Right renal cortex interstitium (tissue), 3 donors: ENCODE data around the gene FAM120B. TPM values are rescaled to one million over a fixed set of nuclear protein-coding genes. Genes with fewer than 3 reads are reported as not detected.
"Not testable (repeated sequence)": the region's sequence is repeated elsewhere in the genome, so short reads cannot be mapped to it uniquely, and the experiment has no call there.

Experiments
- DNase-seq, 3 donors: peaks; one replicate each; pipeline ENCODE4 v3.0.0-alpha.2; 2013; ENCODE audit warnings: low read depth in 3 of 3, low spot score in 2 of 3
- polyA plus RNA-seq, 3 donors: library from polyadenylated mRNA; unstranded; fragments of 120-200 nt; gene quantifications; one replicate each; pipeline ENCODE4 v1.2.1, GENCODE V29; 2013; ENCODE audit not compliant: insufficient read length in 3 of 3

Gene FAM120B
- 10 to 100 TPM; 35.6 to 38.5 (median 37.9) TPM for polyA plus RNA-seq

GRCh38 chr6:170306324-170307079 lies at the start of gene FAM120B:
TSS of gene FAM120B (plus strand) at chr6:170306758. CDS start at chr6:170317391, 10,633 bp downstream.
- peak; percentile 86 to 91 (median 87) for DNase-seq

GRCh38 chr6:170257376-170257775 lies 49.2 kb upstream of the FAM120B start:
- DNase-seq = no peak

GRCh38 chr6:170258407-170258806 lies 48.2 kb upstream of the FAM120B start:
- no peak for DNase-seq

GRCh38 chr6:170259278-170259677 lies 47.3 kb upstream of the FAM120B start:
- DNase-seq = no peak

GRCh38 chr6:170260686-170261085 lies 45.9 kb upstream of the FAM120B start:
- DNase-seq = no peak

GRCh38 chr6:170261643-170262488 lies 44.7 kb upstream of the FAM120B start:
- no peak for DNase-seq

- no peak for DNase-seq
Observed at GRCh38 chr6:170262489-170263088, 44.0 kb upstream of the FAM120B start.

- DNase-seq = no peak
Observed at GRCh38 chr6:170263410-170263809, 43.1 kb upstream of the FAM120B start.

- no peak for DNase-seq
Observed at GRCh38 chr6:170264086-170264485, 42.5 kb upstream of the FAM120B start.

GRCh38 chr6:170264644-170265043 lies 41.9 kb upstream of the FAM120B start:
- DNase-seq = not testable (repeated sequence)

- no peak for DNase-seq
Observed at GRCh38 chr6:170265655-170266054, 40.9 kb upstream of the FAM120B start.

GRCh38 chr6:170266061-170266825 lies 40.3 kb upstream of the FAM120B start:
- no peak for DNase-seq

- no peak for DNase-seq
Observed at GRCh38 chr6:170267688-170268087, 38.9 kb upstream of the FAM120B start.

- no peak for DNase-seq
Observed at GRCh38 chr6:170268216-170269129, 38.1 kb upstream of the FAM120B start.

GRCh38 chr6:170269151-170269845 lies 37.3 kb upstream of the FAM120B start:
- no peak for DNase-seq

- no peak for DNase-seq
Observed at GRCh38 chr6:170269846-170270541, 36.6 kb upstream of the FAM120B start.

GRCh38 chr6:170270984-170271593 lies 35.5 kb upstream of the FAM120B start:
- no peak for DNase-seq

GRCh38 chr6:170271771-170272314 lies 34.7 kb upstream of the FAM120B start:
- DNase-seq = no peak
